NT2/D1 (cell line): ENCODE results near the gene AGPAT2.

Experiments
- SUZ12 ChIP-seq: IDR thresholded peaks from 2 replicates; pipeline ENCODE4 v1.6.1; 2011; ENCODE audit not compliant: insufficient read length, insufficient read depth; ENCODE audit errors: extremely low read depth
- YY1 ChIP-seq: IDR thresholded peaks from 2 replicates; pipeline ENCODE4 v1.6.1; 2011; ENCODE audit not compliant: insufficient read length, insufficient read depth
- ZNF274 ChIP-seq: IDR thresholded peaks from 2 replicates; pipeline ENCODE4 v1.6.1; 2011; ENCODE audit warnings: mild to moderate bottlenecking, low read depth, low read length

DNA sequence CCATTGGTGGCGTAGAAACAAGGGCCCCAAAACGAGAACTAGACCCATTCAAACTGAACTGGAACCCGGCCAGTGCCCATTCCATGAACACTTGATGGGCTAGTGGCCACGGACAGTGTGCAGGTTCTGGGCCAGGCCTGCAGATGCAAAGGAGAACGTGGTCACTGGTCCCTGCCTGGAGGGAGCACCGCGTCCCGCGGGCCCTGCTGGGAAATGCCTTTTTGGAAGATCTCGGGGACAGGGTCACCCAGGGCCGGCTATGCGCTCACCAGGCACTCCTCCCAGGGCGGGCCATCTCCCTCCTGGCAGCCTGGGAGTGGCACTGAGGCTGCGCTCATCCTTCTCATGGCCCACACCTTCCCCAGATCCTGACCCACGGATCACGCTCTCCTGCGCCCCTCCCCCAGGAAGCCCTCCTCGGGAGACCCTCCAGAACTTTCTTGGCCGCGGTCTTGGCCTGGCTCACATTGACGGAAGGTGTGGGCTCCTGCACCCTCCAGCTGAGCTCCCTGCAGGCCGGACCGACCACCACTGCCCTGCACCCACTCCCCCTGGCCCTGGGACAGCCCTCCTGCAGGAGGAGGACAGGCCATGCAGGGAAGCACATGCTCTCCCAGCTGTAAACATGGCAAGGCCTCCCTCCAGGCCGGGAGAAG, 22.3 kb upstream of the AGPAT2 start:
- no peak for TF ChIP-seq YY1
- TF ChIP-seq SUZ12: no peak
- no peak for TF ChIP-seq ZNF274
